ENCODE data around the gene BPIFB4.

- no peak for TF ChIP-seq POLR2A (IDR thresholded peaks at IDR 0.05)
- no peak for TF ChIP-seq CTCF (IDR thresholded peaks at IDR 0.05)
These were observed 17.8 kb upstream of the BPIFB4 start for GRCh38 chr20:33061658-33062028.
